B cell (primary cell): ENCODE results near the gene PTPN4.

Experiments
- CTCF ChIP-seq: fragments of 200-600 bp; IDR thresholded peaks from one replicate; pipeline ENCODE4 v1.8.0; 2022; ENCODE audit warnings: antibody characterized with exemption, mild to moderate bottlenecking
- EZH2 ChIP-seq: IDR thresholded peaks from 2 replicates; pipeline ENCODE4 v1.6.1; 2012; ENCODE audit warnings: borderline replicate concordance, low read depth, mild to moderate bottlenecking, moderate library complexity, low read length; ENCODE audit not compliant: insufficient read depth, poor library complexity, severe bottlenecking

- TF ChIP-seq EZH2 (no peak), CTCF (no peak)
These were observed 59.1 kb downstream of the PTPN4 start for GRCh38 chr2:119818792-119819191.
